ENCODE measurements around the gene MS4A6E.

GRCh38 chr11:60310407-60310998, 16.6 kb upstream of the MS4A6E start:
- TF ChIP-seq CTCF (IDR thresholded peaks at IDR 0.05): no peak
- no peak for TF ChIP-seq POLR2A (IDR thresholded peaks at IDR 0.05)
